DMS79 treated with DMSO at 0.1 percent for 48 hours (cell line): ENCODE results near the gene MRPL10.

Source experiments
- DNase-seq: peaks from one replicate; lab custom pipeline; 2025; lab: John Stamatoyannopoulos, UW

The MRPL10 gene

DNA sequence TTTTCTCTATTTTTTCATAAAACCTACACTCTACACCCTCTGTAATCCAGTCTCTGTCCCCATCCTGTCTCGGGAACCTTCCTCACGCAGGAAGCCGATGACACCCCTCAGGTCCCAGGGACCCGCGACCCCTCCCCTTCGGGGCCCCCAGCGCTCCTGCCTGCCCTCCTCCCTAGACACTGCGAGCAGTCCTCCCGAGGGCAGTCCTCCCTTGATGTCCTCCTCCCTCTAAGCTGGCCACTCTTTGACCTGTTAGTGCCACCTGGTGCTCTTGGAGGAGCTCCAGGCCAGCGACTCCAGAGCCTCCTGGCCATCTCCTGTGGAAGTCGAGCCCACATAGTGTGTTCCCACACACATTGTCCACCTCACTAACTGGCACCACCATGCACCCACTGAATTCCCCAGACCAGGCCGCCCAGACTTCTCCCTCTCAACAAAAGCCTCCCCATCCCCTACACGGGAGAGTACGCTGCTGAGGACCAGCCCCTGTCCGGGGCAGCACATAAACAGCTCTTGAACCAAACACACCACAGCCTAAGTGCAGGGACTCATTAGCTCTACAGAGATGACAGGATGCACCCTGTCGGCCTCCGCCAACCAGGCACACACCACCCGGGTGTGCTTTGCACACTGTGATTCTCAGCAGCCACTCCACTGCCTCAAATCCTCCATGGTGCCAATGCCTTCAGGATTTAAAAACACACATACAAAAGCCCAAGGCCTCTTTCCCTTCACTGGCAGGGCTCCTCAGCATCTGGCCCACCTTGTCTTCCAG lies 19.0 kb downstream of the MRPL10 start:
- DNase-seq: no peak

DNA sequence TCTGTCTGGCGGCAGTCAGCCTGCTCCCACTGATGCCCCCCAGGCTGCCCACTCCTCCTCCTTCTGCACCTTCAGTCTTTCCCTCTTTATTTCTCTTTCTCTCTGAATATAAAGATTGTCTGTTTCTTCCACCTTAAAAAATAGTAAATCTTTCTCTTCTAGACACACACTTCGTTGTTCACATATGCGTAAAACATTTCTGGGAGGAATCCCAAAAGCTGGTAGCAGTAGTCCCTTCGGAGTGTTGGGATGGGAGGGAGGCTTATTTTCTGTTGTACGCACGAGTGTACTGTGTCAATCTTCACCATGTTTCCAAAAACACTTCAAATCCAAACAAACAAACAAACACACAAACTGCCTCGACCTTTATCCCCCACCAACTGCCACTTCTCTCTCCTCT lies 19.6 kb downstream of the MRPL10 start:
- no peak for DNase-seq

DNA sequence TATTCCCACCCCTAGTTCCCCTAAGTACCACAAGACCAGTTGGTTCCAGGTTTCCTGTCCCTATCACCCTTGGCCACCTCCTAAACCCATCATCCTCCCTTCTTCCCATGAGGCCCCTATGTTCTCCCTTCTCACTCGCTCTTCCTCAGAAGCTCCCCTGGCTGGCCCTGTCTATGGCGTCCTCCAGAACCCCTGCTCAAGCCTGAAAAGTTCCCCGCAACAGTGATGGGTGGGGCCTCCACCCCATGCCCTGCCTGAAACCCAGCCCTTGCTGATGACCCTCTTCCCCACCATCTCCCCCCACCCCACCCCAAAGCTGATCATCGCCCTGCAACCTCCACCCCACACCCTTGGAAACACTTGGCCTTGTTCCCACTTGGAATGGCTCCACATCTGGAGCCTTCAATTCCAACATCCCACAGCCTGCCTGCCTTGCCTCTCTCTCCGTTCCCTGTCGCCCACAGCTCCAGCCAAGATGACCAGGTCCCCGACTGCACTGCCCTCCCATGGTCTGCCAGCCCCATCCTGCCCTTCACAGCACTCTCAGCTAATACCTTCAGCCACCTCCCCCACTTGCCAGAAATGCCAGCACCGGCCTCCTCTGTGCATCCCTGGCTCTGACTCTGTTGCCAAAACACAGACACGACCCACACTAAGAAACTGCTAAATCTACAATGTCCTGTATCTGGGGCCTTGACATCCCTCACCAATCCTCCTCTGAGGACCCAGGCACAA lies 20.3 kb downstream of the MRPL10 start:
- no peak for DNase-seq

DNA sequence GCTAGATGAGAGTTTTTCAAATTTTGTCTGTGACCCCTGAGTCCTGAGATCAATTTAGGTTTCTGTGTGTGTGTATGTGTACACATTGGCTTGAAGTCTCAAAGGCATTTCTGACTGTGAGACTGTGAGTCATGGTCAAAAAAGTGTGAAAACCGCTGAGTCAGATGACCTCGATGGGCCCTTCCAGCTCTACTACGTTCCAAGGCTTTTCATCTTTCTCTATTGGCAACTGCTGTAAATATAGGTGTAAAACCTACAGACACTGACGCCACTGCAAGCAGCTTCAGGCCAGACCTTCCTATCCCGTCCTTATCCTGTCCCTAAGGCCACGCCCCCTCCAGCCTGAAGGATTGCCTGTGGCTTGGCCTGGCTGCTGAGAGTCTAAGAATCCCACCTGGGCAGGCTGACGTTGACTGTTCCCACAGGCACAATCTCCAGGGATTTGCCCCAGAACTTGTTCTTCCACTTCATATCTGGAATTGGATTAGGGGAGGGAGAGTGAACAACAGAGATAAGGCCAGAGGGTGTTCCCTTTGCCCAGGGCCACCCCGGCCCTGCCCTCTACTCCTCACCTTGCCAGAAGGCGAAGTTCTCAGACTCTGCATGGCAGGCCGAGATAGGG lies 21.0 kb downstream of the MRPL10 start:
- DNase-seq: peak; percentile 42

DNA sequence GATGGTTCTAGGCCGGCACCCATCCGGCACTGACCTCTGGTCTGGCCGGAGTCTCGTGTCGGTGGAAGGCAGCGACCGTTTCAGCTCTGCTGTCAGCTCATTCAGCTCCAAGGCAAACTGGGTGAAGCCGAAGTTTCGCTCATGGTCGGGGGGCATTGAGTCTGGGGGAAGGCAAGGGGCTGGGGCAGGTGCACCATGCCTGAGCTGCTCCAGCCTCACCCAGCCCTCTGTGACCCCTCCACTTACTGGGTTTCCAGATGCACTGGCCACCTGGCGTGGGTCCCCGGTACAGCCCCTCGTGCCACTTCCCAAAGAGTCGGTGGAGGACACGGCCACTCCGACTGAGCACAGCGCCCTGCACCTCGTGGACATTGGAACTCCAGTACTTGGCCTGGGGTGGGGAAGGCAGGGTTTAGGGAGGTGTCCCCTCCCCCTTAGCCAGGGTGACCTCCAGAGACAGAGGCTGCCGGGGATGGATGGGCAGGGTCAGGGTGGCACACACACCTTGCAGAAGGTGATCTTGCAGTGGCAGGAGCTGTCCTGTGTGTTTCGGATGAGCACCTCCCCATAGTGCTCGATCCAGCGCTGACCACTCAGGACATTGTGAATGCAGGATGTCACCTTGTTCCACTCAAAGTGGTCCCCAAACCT lies 22.4 kb downstream of the MRPL10 start:
- no peak for DNase-seq

DNA sequence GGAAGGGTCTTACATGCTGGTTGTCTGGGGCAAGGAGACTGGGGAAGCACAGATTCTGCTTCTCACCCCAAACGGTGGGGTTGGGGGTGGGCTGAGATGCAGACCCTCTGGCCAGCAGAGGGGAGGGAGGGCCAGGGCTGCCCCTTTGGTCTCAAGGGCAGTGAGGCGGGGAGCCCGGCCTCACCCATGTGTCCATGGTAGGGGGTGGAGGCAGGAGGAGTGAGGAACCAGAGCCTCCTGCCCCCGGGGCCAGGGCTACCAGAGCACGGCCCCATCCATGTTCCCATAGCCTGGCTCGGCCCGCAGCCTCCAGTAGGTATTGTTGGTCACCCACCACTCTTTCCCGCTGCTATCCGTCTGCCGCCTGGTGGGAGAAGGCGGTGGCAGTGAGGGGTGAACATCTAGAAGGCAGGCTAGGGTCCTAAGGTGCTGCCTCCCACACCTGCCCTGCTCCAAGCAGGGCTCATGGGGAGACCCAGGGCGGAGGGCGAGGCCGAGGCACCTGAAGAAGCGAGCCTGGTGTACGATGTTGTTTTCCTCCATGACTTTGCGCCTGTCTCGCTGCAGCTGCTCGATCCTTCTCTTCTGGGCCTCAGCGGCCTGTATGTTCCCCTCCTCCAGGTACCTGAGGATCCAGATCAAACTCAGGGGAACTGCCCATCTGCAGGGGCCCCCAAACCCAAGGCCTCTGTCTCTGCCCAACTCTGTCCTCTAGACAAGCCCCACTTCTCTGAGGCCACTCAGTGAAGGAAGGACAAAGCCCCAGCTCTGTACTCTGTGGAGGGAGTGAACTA lies 23.1 kb downstream of the MRPL10 start:
- no peak for DNase-seq

DNA sequence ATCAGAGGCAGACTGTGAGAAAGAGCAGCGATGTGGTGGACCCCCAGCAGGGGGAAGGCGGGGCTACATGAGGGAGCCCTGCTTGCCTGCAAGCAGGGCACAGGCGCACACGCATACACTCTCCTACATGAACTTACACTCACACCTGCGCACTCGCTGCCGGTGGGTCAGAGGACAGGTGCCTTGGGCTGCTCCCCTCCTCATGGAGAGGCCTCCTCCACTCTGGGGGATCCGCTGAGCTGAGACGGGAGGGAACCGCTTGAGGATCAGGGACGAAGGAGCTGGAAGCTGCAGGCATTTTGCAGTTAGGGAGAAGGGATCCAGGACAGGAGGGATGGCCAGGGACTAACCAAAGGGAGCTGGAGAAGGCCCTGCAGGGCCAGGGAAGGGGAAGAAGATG lies 23.9 kb downstream of the MRPL10 start:
- no peak for DNase-seq

DNA sequence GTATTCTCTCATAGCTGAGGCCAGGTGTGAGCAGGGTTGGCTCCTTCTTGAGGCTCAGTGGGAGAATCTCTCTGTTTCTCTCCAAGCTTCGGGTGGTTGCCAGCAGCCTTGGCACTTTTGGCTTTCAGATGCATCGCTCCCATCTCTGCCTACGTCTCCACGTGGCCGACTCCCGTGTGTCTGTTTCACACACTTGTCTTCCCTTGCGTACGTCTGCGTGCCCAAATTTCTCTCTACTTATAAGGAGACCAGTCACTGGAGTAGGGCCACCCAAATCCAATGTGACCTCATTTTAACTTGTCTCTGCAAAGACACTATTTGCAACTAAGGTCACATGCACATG lies 24.5 kb downstream of the MRPL10 start:
- no peak for DNase-seq

DNA sequence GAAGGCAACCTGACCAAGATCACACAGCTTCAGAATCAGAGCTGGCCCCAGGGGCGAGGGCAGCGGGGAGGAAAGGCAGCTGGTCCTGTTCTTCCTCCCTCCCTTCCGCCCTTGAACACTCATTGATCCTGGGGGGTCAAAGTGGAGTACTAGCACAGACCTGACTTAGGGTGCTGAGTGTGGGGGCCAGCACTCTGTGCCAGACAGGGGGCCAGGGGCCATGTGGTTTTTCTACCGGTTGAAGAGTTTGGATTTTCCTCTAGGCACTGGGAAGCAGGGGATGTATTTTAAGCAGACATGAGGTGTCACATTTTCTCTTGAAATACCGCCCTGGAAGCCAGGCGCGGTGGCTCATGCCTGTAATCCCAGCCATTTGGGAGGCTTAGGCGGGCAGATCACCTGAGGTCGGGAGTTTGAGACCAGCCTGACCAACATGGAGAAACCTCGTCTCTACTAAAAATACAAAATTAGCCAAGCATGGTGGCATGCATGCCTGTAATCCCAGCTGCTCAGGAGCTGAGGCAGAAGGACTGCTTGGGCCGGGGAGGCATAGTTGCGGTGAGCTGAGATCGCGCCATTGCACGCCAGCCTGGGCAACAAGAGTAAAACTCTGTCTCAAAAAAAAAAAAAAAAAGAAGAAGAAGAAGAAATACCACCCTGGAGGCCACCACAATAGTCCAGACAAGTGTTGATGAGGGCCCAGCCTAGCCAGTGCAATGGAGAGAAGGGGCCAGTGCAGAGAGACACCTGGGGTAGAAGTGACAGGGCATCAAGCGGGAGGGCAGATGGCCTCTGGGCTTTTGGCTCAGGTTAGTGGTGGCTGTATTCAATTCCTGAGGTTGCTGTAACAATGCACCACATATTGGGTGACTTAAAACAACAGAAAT lies 25.1 kb downstream of the MRPL10 start:
- no peak for DNase-seq

DNA sequence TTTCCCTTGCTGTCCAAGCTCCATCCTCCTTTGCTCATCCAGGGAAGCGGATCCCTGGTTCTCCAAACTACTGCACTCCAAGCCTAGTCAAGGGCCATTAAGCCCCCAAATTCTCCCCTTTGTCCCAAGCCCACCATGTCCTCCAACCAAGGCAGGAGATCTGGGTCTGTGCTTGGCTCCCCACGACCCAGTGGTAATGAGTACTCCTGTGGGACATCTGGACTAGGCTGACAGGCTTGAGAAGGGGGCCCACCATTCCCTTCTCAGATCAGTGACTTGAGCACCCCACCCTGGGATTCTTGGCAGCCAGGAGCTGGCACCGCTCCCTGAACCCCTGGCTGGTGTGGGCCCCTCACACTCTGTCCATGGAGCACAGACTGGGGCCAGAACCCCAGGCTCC lies 26.9 kb downstream of the MRPL10 start:
- DNase-seq: no peak

DNA sequence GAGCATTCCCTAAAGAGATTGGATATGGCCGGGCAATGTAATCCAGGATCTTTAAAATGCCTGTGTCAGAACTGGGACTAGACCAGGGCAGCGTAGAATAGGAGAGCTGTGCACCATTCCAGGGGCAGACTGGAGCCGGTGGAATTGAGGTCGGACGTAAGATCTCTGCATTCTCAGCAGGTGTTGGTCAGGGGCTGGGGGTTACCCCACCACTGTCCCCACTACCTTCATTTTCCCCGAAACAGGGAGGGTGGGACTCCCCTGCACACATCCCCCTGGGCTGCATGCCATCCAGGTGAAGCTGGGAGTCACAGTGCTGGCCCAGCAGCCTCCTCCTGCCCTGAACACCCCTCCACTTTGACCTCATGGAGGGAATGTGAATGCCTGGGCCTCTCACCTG lies 27.6 kb downstream of the MRPL10 start:
- no peak for DNase-seq

DNA sequence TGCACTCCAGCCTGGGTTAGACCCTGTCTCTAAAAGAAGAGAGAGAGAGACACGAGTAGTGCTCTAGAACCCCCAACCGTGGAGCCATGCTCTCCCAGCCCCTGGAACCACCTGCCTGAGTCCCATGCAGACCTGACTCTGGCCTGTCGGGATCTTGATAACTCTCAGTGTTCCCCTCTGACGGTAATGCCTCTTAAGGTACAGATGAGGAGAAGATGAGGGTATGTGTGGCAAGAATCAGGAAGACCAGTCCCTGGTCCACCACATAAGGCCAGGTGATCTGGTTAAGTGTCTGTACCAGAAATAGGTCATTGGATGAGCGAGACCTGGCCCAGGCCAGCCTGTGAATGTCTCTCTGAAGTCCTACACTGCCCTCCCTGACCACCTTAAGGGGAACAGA lies 28.1 kb downstream of the MRPL10 start:
- no peak for DNase-seq

DNA sequence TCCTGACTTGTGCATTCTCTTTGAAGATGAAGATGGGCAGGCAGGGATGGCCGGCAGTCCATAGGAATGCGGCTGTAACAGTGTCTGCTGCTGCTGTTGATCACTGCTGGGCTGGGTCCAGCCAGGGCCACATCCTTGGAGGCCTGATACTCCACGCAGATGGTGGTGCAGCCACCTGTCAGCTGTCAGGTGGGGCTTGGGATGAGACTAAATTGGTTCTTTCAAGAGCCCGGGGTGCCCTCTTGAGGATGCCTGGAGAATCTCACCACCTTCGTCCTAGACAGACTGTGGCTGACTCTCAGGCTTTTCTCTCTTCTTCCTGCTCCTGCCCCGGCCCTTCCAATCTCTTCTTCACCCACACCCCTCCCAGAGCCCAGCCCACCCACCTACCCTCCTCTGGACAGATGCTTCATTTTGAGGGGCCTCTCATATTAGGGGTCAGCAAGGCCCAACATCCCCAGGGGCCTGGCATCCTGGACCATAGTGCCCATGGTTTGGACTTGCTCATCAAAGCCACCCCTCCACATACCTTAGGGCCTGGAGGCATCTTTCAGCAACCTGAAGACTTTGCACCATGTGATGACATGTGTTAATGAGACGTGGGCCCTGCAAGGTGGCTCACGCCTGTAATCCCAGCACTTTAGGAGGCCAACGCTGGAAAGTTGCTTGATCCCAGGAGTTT lies 28.9 kb downstream of the MRPL10 start:
- DNase-seq: peak; percentile 37

DNA sequence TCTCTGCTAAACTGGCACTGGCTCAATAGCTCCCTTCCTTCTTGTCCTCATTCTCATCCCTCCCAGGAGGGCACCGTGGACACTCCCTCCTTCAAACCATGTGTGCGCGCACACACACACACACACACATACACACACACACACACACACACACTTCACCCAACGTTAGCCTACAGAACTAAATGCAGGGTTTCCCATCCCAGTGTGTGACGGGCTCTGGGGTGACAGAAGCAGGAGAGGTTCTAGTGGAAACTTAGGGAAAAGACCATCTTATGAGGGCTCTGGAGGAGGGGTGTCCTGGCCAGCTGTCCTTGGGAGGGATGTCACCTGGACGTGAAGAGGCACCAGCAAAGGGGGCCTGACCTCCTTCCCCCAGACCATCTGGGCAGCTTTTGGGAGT lies 29.4 kb downstream of the MRPL10 start:
- no peak for DNase-seq

DNA sequence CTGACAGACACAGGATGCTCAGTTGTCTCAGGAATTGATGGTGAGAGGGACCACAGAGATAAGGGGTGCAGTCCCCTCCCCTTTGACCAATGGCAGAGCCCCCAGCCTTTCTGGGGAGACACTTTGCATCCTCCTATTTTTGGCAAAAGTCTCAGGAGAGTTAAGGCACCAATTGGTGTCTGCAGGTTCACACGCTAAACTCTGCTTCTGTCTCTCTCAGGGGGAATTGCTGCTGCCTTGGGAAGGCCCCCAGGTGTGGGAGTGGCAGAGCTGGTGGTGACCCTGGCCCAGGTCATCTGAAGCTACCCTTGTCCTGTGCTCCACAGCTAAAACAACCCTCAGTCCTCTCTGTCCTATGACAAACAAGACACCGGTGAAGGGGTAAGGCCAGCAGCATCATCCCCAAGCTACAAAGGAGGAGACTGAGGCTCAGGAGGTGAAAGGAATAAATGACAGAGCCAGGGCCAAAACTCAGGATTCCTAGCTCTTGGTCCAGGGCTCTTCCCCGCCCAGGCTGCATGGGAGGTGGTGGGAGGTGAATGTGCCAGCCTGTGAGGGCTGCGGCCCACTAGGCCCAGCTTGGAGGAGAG lies 30.1 kb downstream of the MRPL10 start:
- DNase-seq: no peak

DNA sequence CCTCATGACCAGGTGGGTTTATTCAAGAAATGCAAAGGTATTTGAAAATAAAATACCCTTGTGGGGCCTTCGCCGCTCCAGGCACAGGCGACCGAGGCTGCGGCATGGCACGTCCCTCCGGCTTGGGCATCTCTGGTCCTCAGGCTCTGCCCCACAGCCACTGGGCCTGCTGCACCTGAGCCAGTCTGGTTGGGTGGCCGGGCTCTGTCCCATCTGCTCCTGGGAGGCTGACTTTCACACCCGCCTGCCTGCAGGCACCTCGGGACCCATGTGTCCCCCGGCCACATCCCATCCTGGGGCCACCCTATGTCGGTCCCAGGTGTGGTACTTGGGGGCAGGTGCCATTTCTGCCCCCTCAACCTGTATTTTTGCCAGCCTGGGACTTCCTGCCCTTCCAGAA lies 30.7 kb downstream of the MRPL10 start:
- no peak for DNase-seq

DNA sequence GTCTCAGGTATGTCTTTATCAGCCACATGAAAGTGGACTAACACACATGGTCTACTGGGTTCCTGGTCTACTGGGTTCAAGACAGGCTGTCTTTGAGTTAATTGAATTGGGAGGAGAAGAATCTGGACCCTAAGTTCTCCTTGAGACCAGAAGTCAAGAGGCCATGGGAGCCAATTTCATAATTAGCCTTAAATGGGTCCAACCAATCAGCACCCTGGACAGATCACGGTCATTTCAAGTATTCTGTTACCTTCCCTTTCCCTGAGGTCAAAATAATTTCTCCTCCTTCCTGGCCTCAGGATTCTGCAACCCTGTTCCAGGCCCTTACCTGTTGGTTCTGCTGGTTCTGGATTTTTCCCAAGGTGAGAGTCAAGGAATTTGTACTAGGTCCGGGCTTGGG lies 33.5 kb downstream of the MRPL10 start:
- no peak for DNase-seq

DNA sequence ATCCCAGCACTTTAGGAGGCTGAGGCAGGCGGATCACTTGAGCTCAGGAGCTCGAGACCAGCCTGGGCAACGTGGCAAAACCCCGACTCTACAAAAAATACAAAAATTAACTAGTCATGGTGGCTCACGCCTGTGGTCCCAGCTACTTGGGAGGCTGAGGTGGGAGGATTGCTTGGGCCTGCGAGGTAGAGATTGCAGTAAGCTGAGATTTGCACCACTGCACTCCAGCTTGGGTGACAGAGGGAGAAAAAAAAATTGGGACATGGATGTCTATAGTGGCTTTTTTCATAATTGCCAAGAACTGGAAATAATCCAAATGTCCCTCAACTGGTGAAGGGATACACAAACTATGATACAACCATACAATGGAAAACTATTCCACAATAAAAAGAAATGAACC lies 38.4 kb downstream of the MRPL10 start:
- no peak for DNase-seq

DNA sequence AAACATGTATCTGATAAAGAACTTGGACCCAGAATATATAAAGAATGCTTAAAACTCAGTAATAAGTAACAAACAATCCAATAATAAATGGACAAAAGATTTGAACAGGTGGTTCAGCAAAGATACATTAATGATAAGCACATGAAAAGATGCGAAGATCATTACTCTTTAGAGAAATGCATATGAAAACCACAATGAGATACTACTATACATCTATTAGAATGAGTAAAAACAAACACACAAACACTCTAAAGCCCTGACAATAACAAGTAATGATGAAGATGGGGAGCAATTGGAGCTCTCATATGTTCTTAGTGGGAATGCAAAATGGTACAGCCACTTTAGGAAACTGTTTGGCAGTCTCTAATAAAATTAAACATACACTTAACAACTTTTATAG lies 38.9 kb downstream of the MRPL10 start:
- DNase-seq: no peak

DNA sequence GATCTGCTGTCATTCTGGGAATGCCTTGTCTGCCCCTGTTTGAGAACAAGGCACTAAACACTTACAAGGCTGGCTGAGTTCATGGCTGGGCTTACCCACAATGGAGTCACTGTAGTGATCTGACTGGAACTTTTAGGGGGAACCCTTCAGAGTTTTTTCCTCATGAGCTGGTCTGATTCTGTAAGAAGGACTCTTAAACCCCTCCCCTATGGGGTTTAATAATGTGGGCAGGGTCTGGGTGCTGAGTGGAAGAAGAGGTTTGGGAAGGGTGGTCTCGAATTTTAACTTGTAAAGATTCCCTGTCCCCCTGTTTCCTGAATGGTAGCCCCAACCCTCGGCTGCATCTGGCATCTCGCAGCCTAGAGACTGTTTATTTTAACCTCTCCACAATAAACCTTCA lies 40.3 kb downstream of the MRPL10 start:
- DNase-seq: no peak
